COLO668 (cell line): Measurements from ENCODE around the gene FADS1.

Experiments used
- DNase-seq: peaks from one replicate; lab custom pipeline; 2025; ENCODE audit not compliant: unreplicated experiment; lab: John Stamatoyannopoulos, UW

Gene FADS1

DNA sequence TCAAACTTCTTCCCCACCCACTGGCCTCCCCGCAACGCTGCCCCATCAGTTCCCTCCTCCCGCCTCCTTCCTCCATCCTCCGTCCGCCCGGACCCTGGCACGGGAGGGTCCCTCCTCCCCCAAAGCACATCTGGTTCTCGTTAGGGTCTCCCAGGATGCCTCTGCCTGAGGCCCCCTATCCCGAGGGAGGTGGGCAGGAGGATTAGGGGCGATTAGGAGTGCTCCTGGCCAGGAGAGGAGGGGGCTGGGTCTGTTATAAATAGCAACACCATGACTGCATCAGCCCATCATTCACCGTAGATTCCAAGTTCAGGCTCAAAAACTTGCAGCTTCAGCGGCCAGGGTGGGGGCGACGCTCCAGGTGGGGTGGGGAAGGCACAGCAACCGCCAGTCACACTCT lies 54.0 kb downstream of the FADS1 start:
- DNase-seq, result no peak

GRCh38 chr11:61762223-61762615 lies 54.6 kb downstream of the FADS1 start:
- DNase-seq, result no peak

DNA sequence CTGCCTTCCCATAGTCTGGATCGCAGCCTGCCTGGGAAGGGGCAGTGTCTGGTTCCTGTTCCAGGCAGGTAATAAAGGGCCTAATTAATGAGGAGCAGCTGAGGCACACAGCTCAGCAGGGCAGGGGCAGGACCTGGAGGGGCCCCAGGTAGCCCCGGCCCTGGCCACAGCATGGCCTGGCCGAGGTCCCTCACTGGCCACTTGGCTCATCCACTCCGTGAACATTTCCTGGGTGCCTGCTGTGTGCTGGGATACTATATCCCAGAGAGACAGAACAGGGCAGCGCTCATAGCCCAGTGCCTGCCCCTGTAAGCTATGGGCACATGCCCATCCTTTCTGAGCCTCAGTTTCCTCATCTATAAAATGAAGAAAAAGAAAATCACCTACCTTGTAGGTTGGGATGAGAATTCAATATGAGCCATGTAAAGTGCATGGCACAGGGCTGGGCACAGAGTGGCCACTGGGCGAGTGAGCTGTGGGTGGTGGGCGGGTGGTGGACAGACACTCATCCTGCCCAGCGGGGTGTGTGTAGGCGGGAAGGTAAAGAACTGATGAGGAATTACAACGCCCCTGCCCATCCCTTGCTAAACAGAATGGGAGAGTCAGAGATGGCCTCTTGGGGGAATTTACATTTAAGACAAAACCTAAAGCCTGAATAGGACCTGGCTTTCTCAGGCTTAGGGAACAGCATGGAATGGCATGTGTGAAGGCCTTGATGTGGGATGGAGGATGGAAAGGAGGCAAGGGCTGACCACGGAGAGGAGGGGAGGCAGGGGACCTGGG lies 55.2 kb downstream of the FADS1 start:
- DNase-seq, result no peak

- DNase-seq, result no peak
Observed at GRCh38 chr11:61760946-61761345, 55.9 kb downstream of the FADS1 start.

DNA sequence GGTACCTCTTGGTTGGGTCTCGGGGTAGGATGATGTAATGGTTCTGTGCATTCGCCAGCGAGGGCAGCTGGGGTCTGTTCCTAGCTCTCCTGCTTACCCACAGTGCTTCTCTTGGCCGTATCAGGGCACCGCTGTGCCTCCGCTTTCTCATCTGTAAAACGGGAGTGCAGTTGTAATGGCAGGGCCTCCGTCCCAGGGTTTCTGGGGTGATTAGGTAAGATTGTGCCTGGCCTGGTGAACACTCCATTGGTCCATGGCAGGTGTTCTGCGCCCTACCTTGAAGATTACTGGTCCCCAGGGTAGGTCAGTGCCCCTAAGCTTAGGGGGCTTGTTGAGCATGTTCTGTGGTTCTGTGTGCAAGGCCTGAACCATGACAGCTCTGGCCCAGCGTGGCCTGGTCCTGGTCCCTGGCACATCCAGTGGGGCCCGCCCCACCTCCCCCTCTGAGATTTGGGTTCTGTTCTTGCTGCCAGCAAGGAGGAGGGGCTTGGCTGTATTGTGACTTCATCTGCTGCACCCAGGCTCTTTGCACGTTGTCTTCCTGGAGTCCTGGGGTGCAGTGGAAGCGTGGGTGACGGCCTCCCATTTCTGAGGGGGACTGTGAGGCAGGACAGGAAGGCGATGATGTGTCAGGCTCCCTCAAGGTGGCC lies 59.5 kb downstream of the FADS1 start:
- DNase-seq, result no peak

DNA sequence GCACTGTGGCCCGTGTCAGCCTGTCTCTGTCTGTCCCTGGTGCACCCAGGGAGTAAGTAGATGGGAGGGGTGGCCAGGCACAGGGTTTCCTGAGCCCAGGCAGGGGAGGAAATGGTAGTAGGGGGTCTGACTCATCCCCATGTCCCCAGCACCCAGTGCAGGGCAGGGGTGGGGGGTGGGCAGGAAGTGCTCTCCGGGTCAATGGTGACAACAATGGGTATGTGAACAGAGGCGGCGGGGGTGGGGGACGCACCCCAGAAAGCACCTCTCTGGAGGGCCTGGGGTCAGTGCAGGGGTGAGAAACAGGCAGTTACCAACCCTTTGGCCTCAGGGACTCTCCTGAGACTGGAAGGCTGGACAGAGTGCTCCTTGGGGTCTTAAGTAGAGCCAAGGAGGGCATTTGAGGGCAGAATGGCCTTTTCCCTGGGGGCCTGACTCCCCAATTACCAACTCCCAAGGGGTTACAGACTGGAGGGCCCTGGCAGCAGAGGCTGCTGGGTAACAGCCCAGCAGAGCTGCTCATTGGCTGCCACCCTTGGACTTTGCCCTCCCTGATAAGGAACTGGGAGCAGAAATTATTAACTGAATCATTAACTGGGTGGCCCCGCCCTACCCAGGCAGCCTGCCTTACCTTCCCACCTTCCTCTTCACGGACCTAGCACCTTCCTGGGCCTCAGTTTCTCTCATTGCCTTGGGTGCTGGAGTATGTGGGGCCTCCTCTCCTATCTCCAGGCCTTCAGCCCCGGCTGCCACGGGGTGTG lies 60.2 kb downstream of the FADS1 start:
- DNase-seq, result peak; percentile 70

GRCh38 chr11:61756147-61756451 lies 60.7 kb downstream of the FADS1 start:
- DNase-seq, result no peak

DNA sequence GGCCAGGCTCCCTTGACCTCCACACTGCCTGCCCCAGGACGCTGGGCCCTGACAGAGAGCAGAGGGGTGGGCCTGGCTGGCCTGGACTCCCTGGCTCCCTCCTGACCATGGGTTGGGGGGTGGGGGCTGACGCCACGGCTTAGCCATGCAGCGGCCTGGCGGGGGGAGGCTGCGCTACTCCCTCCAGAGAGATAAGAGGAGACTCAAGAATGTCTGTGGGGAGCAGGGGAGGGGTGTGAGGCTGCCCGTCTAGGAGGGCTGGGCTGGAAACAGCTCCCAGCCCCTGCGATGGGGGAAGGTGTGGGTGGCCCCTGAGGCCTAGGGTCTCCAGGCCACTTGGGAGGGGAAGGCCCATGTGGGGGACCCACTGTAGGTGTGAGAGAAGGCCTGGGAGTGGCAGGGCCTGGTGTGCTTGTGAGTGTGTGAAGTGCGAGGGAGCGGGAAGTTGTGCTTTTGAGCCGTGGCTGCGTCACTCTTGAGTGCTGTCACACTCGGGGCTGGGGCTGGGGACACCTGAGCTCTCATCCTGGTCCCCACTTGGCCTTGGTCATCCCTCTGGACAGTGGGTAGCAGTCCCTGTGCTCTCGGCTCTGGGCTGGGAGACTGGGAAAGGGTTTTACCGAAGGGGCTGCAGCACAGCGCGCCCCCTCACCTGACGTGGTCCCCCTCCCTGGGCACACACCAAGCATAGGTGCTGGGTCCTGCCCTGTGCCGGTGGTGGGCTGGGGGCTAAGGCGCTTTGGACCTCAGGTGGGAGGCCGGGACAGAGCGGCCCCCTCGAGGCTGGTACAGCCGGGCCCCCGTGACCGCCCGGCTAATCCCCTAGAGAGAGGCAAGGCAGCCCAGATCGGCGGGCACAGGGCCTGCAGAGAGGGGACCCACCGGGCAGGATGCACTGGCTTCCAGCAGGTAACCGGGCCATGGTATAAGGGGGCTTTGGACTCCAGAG lies 62.0 kb downstream of the FADS1 start:
- DNase-seq, result no peak

DNA sequence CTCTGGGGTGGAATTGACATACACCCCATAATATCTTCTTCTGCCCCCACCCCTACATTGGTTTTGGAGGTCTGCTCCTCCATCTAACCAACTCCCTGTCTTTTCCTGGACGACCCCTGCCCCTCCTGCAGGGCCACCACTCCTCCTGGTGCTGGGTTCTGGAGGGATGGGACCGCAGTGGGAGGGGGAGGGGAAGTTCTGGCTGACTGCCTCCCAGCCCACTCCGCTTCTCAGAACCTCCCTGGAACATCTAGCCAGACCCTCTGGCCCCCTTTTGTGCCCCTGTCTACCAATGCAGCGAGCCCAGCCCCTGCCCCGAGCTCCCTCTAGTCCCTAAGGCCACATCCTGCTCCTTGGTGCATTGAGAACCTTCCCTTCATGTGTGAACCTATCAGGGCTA lies 63.1 kb downstream of the FADS1 start:
- no peak for DNase-seq

- no peak for DNase-seq
Observed at GRCh38 chr11:61752925-61753521, 63.8 kb downstream of the FADS1 start.

- peak; percentile 53 for DNase-seq
Observed at GRCh38 chr11:61752117-61752924, 64.5 kb downstream of the FADS1 start, which contains the start of gene MYRF. MYRF (plus strand) TSS chr11:61752636; CDS start chr11:61752745, 109 bp downstream.

DNA sequence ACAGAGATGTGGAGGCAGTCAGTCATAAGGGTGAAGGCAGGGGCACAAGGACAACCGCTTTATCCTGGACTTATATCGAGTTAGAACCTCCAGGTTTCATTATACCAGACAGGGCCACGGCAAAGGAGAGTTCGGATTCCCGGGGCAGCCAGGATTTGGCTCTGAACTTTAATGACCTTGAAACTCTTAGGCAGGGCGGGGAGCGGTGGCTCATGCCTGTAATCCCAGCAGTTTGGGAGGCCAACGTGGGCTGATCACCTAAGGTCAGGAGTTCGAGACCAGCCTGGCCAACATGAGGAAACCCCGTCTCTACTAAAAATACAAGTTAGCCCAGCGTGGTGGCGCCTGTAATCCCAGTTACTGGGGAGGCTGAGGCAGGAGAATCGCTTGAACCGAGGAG lies 65.4 kb downstream of the FADS1 start:
- no peak for DNase-seq

DNA sequence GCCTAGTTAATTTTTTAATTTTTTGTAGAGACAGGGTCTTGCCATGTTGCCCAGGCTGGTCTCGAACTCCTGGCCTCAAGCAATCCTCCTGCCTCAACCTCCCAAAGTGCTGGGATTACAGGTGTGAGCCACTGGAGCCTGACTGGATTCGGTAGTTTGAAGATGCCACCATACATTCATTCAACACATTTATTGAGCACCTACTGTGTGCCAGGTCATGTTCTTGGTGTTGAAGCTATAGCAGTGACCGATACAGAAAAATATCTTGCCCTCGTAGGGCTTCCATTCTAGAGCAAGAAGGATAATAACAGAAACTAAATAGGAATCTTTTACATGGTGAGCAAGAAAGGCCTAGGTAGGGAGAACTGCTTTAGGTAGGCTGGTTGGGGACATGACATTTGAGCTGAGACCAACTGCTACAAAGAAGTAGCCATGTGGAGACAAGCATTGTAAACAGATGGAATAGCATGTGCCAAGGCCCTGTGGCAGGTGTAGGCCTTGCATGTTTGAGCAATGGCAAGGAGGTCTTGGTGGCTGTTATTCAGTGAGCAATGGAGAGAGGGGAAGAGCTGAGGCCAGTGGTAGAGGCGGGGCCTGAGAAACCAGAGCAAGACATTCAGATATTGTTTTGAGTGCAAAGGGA lies 66.1 kb downstream of the FADS1 start:
- DNase-seq, result no peak
